GM19023 (cell line): Measurements from ENCODE around the gene SHC3.

ENCODE experiments used
- ATAC-seq: cut with Tn5 transposase; IDR thresholded peaks from one replicate; pipeline ENCODE4 v1.9.1; 2021; ENCODE audit warnings: mild to moderate bottlenecking, moderate library complexity; ENCODE audit not compliant: unreplicated experiment

The SHC3 gene

GRCh38 chr9:89058906-89059305, 119.7 kb downstream of the SHC3 start:
- no peak for ATAC-seq

- ATAC-seq, result no peak
Measured at GRCh38 chr9:89054865-89055495, 123.6 kb downstream of the SHC3 start.

DNA sequence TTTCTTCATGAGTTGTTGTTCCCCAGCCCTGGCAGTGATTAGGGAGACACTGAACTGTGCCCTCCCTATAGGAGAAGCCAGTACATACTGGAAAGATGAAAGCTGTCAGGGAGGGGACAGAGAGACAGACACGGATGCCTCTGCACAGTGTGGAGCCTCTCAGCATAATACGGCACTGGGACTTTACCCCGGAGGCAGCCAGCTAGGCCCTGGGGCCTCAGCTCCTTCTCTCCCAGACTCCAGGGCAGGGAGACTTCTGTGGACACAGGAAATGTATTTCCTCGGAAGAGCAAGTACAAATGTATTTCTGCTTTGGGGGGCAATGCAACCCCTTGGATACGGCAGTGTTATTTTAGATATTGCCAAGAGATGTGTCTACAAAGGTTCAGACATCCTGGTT, 125.3 kb downstream of the SHC3 start:
- ATAC-seq, result no peak

GRCh38 chr9:89052470-89053097, 126.0 kb downstream of the SHC3 start:
- ATAC-seq, result no peak

- no peak for ATAC-seq
Measured at GRCh38 chr9:89051421-89052025, 127.1 kb downstream of the SHC3 start.

DNA sequence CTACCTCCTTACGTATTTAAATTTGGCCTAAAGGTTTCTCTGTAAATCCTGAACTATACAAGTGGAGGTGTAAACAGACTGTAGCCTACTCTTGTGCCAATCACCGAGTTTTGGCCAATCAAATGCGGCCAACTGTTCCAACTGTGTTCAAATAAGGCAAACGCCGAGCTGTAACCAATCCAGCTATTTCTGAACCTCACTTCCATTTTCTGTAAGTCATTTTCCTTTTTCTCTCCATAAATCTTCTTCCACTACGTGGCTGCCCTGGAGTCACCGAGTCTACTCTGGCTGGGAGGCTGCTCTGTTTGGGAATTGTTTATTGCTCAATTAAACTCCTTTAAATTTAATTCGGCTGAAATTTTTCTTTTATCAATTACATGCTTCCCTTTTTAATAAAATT, 129.0 kb downstream of the SHC3 start:
- no peak for ATAC-seq

- no peak for ATAC-seq
Measured at GRCh38 chr9:89048616-89049015, 130.0 kb downstream of the SHC3 start.

DNA sequence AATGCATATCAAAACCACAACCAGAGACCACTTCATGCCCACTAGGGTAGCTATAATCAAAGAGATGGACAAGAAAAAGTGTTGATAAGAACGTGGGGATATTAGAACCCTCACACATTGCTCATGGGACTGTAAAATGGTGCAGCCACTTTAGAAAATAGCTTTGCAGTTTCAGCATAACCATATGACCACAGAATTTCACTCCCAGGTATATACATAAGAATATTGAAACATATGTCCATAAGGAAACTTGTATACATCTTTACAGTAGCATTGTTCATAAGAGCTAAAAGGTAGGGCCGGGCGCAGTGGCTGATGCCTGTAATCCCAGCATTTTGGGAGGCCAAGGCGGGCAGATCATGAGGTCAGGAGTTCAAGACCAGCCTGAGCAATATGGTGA, 131.0 kb downstream of the SHC3 start:
- no peak for ATAC-seq

DNA sequence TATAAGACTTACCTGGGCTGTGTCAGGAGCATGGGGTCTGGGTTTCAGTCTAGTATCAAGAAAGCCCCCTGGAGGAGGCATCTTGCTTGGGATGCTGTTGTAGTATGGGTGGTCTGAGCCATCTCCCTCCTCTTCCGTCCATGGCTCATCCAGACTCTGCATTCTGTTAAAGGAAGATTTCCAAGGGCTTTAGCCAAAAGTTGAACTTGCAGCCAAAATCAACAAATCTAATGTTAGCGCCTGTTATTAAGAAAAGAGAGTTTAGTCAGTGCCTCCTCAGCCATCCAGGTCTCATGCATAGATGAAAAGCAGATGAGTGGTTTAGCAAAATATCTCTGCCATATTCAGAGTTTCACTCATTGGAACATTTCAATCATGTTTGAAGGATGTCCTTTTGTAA, 131.8 kb downstream of the SHC3 start:
- no peak for ATAC-seq

DNA sequence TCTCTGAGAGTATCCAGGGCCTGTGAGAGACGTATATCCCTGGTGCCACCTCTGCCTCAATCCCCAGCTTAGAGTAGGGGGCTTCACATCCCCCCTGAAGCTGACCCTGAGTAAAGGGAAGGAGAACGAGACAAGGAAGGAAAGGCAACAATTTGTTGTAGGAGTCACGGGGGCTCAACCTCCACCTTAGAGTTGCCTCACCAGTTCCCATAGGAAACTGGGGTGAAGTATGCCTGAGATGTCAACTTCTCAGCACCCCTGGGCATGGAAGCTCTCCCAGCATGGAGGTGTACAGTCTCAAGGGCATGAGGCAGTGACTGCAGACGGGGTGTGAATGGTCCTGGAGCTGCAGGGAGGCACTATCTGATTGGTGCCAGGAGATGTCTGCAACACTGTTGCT, 133.7 kb downstream of the SHC3 start:
- ATAC-seq, result no peak

DNA sequence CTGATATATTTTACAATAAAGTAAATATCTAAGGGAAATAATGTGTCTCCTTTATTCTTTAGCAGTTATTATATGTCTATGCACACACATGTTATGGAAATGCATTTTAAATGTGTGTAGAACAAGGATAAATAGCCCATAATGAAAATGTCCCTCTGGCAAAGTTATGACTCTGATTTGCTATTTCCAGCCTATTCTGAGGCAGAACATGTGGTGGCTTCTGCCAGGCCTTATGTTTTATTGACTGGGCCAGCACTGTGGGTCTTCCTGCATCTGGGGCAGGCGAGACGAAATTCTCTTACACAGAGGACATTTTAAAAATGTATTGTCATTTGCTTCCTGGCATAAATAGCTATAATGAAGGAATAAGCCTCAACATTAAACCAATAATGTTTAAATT, 134.5 kb downstream of the SHC3 start:
- no peak for ATAC-seq

GRCh38 chr9:89042984-89043383, 135.6 kb downstream of the SHC3 start:
- no peak for ATAC-seq

DNA sequence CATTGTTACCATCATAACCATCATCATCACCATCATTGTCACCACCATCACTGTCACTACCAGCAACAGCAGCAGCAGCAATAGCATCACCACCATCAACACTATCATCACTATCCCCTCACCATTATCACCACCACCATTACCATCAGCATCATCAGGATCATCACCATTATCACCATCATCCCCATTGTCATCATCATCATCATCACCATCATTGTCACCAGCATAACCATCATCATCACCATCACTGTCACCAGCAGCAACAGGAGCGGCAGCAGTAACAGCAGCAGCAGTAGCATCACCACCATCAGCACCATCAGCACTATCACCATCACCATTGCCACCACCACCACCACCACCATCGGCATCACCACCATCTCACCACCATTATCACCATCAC, 139.0 kb downstream of the SHC3 start:
- no peak for ATAC-seq

- no peak for ATAC-seq
Measured at GRCh38 chr9:89039104-89039465, 139.5 kb downstream of the SHC3 start.

- ATAC-seq, result no peak
Measured at GRCh38 chr9:89038382-89039103, 140.1 kb downstream of the SHC3 start.

- no peak for ATAC-seq
Measured at GRCh38 chr9:89037891-89038290, 140.7 kb downstream of the SHC3 start.

DNA sequence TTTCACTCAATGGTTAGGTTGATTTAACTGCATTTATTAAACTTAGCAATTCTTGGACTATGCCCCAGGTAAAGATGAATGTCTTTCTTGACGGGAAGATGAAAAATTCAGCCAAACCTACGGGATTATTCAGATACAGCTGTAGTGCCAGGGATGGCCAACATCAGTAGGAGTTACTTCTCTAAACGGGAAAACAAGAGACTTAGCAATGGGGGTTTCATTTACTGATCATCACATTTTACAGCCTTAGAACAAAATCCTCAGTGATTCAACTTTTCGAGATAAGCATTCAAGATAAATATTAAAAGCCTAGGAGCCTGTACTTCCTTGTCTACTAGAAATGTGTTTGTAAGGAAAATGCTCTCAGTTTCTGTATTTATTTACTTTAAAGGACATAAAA, 141.3 kb downstream of the SHC3 start:
- ATAC-seq, result no peak

- no peak for ATAC-seq
Measured at GRCh38 chr9:89036891-89037290, 141.7 kb downstream of the SHC3 start.

DNA sequence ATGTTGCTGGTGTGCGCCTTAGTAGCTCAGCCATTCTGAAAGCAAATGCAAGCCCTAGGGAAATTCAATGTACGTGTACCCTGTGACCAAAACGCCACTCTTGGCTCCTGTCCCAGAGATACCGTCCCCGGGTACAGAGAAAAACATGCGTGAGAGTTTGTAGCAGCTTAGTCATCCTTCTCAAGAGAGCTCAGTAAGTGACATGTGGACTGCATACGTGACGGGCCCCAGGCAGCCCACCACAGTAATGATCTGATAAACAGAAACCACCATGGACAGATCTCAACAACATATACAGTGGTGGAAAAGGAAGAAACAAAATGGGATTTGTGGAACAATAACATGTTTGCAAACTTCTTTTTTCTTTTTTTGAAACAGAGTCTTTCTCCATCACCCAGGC, 142.2 kb downstream of the SHC3 start:
- no peak for ATAC-seq

- ATAC-seq, result no peak
Measured at GRCh38 chr9:89032661-89033060, 146.0 kb downstream of the SHC3 start.

- ATAC-seq, result no peak
Measured at GRCh38 chr9:89032173-89032572, 146.4 kb downstream of the SHC3 start.

DNA sequence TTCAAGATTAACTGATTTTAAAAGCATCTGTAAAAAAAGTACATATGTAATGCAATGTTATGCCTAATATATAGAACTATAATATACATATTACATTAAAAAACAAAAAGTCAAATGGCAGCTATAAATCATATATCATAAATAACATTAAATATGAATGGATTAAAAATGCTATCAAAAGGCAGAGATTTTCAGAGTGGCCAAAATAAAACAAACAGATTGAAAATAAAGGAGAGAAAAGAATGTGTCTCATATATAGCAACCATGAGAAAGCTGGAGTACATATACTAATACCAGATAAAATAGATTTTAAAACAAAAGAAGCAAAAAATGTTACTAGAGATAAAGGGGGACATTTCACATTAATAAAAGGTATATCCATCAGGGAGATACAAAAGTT, 148.8 kb downstream of the SHC3 start:
- ATAC-seq, result no peak
